ENCODE results near the gene SKAP1.

The SKAP1 gene

GRCh38 chr17:48177816-48178215 lies 252.2 kb downstream of the SKAP1 start:
- TF ChIP-seq CTCF (IDR thresholded peaks at IDR 0.05; ENCODE audit: extremely low read depth, missing control alignments) = no peak
- no peak for DNase-seq (ENCODE audit: low spot score)

- no peak for DNase-seq (ENCODE audit: low spot score)
- TF ChIP-seq CTCF (IDR thresholded peaks at IDR 0.05; ENCODE audit: extremely low read depth, missing control alignments) = no peak
These were observed 253.6 kb downstream of the SKAP1 start for GRCh38 chr17:48176471-48176855.

- TF ChIP-seq CTCF (IDR thresholded peaks at IDR 0.05; ENCODE audit: extremely low read depth, missing control alignments) = no peak
- DNase-seq (ENCODE audit: low spot score) = no peak
These were observed 254.1 kb downstream of the SKAP1 start for GRCh38 chr17:48175692-48176470.

GRCh38 chr17:48174833-48175523 lies 255.0 kb downstream of the SKAP1 start:
- no peak for TF ChIP-seq CTCF (IDR thresholded peaks at IDR 0.05; ENCODE audit: extremely low read depth, missing control alignments)
- DNase-seq (ENCODE audit: low spot score) = no peak

- DNase-seq (ENCODE audit: low spot score) = no peak
- TF ChIP-seq CTCF (IDR thresholded peaks at IDR 0.05; ENCODE audit: extremely low read depth, missing control alignments) = no peak
These were observed 256.6 kb downstream of the SKAP1 start for GRCh38 chr17:48173191-48173984.

- DNase-seq (ENCODE audit: low spot score) = no peak
- TF ChIP-seq CTCF (IDR thresholded peaks at IDR 0.05; ENCODE audit: extremely low read depth, missing control alignments) = no peak
These were observed 260.1 kb downstream of the SKAP1 start for GRCh38 chr17:48169926-48170325.

- no peak for DNase-seq (ENCODE audit: low spot score)
- TF ChIP-seq CTCF (IDR thresholded peaks at IDR 0.05; ENCODE audit: extremely low read depth, missing control alignments) = no peak
These were observed 266.2 kb downstream of the SKAP1 start for GRCh38 chr17:48163809-48164208.

All from GM20000 (cell line).